SK-N-MC (cell line): ENCODE results near the gene ZFP36.

ENCODE experiments used
- EZH2 ChIP-seq: fragments of 200-600 bp; sonication (generic); IDR thresholded peaks from one replicate; pipeline ENCODE4 v1.6.1; 2017; ENCODE audit warnings: antibody characterized with exemption
- POLR2AphosphoS5 ChIP-seq: IDR thresholded peaks from 2 replicates; pipeline ENCODE4 v1.6.1; 2012; ENCODE audit warnings: mild to moderate bottlenecking, low read depth, low read length, borderline replicate concordance

GRCh38 chr19:39433480-39434079, 26.9 kb downstream of the ZFP36 start:
- peak; percentile 23; the same call in 1 of the 2 replicates for TF ChIP-seq POLR2AphosphoS5
- TF ChIP-seq EZH2, result no peak
